Testis (tissue), 3 donors: Measurements from ENCODE around the gene THNSL1. TPM values are rescaled to one million over a fixed set of nuclear protein-coding genes. Genes with fewer than 3 reads are reported as not detected.

ENCODE experiments used
- DNase-seq: peaks from one replicate; pipeline ENCODE4 v3.0.0-alpha.2; 2019
- H3K27ac ChIP-seq, 2 donors: fragments of 200-600 bp; sonication (generic); one replicate each; pipeline ENCODE4 v1.5.1; 2019
- H3K27me3 ChIP-seq: fragments of 200-600 bp; sonication (generic); one replicate; pipeline ENCODE4 v1.5.1; 2019
- H3K36me3 ChIP-seq: fragments of 200-600 bp; sonication (generic); one replicate; pipeline ENCODE4 v1.5.1; 2017; ENCODE audit warnings: low read depth; ENCODE audit errors: missing control alignments
- H3K4me1 ChIP-seq: fragments of 200-600 bp; sonication (generic); one replicate; pipeline ENCODE4 v1.5.1; 2019
- H3K4me3 ChIP-seq, 2 donors: fragments of 200-600 bp; sonication (generic); one replicate each; pipeline ENCODE4 v1.5.1; 2017 to 2019
- H3K9me3 ChIP-seq: fragments of 200-600 bp; sonication (generic); one replicate; pipeline ENCODE4 v1.5.1; 2017
- POLR2A ChIP-seq: fragments of 450-650 bp; IDR thresholded peaks from one replicate; pipeline ENCODE4 v1.6.1; 2017; ENCODE audit warnings: antibody characterized with exemption, mild to moderate bottlenecking, moderate library complexity
- WGBS, 2 donors: methylation state at CpG; one replicate each; pipeline ENCODE4 v1.1.5; 2018; 5-methylcytosine and 5-hydroxymethylcytosine counted together
- intact Hi-C: fragments of 100-400 bp; cut with DNase I; formaldehyde crosslinking; loops from one replicate; pipeline ENCODE4 v1.15.1; 2023; ENCODE audit warnings: low total_unique reads
- polyA plus RNA-seq: library from polyadenylated mRNA; stranded (reverse); fragments of 350-450 nt; fragmentation: Illumina TruSeq; extraction: RNeasy Lipid Tissue Mini Kit (QIAGEN cat#74804); gene quantifications from one replicate; pipeline ENCODE4 v1.2.3, GENCODE V29; 2014; ENCODE audit warnings: low read depth, low replicate concordance; ENCODE audit not compliant: insufficient read depth
- total RNA-seq, 2 donors: library from RNA; depleted of rRNA; stranded (reverse); fragments of >200 nt; gene quantifications; one replicate each; pipeline ENCODE4 v1.2.3, GENCODE V29; 2016
- TF ChIP-seq, protein P1 (sequence below), 3 experiments: fragments of 450-650 bp in 2 of 3; fragments of 200-600 bp in 1 of 3; sonication (generic) in 1 of 3; IDR thresholded peaks; one replicate each; pipeline ENCODE4 v1.5.1; 2016 to 2019; ENCODE audit warnings: antibody characterized with exemption in 3 of 3, mild to moderate bottlenecking in 2 of 3, moderate library complexity in 1 of 3

The THNSL1 gene
- total and polyA plus RNA-seq, 3 donors from 2014 or later, result 6.7 to 9.6 (median 9.6) TPM

- H3K4me1 ChIP-seq, result no peaks in the 10 kb centered on the region
- no peak overlapping the region for H3K4me3 ChIP-seq
- TF ChIP-seq, protein P1, sequence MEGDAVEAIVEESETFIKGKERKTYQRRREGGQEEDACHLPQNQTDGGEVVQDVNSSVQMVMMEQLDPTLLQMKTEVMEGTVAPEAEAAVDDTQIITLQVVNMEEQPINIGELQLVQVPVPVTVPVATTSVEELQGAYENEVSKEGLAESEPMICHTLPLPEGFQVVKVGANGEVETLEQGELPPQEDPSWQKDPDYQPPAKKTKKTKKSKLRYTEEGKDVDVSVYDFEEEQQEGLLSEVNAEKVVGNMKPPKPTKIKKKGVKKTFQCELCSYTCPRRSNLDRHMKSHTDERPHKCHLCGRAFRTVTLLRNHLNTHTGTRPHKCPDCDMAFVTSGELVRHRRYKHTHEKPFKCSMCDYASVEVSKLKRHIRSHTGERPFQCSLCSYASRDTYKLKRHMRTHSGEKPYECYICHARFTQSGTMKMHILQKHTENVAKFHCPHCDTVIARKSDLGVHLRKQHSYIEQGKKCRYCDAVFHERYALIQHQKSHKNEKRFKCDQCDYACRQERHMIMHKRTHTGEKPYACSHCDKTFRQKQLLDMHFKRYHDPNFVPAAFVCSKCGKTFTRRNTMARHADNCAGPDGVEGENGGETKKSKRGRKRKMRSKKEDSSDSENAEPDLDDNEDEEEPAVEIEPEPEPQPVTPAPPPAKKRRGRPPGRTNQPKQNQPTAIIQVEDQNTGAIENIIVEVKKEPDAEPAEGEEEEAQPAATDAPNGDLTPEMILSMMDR (IDR thresholded peaks at IDR 0.05), result no peak
- no peak for TF ChIP-seq POLR2A
- H3K36me3 ChIP-seq, result no peaks in the 10 kb centered on the region
- intact Hi-C loops, result no loop called here
- 86 to 94% methylated on average over 4 of the region's 4 CpGs for WGBS, 2 donors
- no peak for DNase-seq
- H3K27ac ChIP-seq, result no peak overlapping the region
- H3K27me3 ChIP-seq, result no peaks in the 10 kb centered on the region
- no peaks in the 10 kb centered on the region for H3K9me3 ChIP-seq
Measured at GRCh38 chr10:25057886-25058285, 41.5 kb downstream of the THNSL1 start.

DNA sequence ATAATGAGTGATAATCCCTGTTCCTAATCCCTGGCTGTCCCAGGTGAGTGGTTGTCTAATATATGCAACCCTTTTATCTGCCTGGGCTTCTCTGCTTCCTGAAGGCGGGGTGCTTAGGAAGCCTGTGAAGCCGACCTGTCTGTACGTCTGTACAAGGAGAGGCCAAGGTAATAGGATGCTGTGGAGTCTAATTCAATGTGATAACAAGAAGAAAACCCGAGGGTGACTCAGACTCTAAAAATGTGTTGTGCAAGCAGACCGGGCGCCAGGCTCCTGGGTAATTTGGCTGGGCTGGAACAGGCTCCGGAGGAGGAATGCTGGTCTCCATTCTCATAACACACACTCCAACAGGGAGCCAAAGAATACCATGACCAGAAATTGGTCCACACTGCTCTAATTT lies 43.6 kb downstream of the THNSL1 start:
- 56 to 63% methylated on average over 7 of the region's 7 CpGs for WGBS, 2 donors
- intact Hi-C loops, result no loop called here
- DNase-seq, result peak; percentile 19

DNA sequence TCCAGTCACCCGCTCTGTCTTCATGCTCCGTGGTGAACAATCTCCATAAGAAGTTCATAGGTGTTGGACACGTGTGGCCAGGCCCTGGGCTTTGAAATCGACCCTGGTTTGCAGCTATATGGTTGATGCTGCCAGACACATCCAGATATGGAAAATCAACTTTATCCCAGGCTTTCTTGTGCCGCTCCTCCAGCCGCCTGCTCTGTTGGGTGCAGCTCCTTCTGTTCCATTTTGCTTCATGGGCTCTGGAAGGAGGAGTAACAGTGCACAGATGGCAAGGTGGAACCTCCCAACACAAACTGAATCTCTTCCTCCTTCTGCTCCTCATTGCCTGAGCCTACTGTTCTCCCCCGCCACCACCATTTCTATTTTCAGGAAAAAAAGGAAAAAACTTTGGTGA lies 44.7 kb downstream of the THNSL1 start:
- 91 to 95% methylated on average over 7 of the region's 7 CpGs for WGBS, 2 donors
- Histone ChIP-seq H3K4me1 (no peaks in the 10 kb centered on the region), H3K27ac (no peak overlapping the region), H3K36me3 (no peaks in the 10 kb centered on the region), H3K9me3 (no peaks in the 10 kb centered on the region), H3K4me3 (no peak overlapping the region), H3K27me3 (no peaks in the 10 kb centered on the region)
- no peak for TF ChIP-seq POLR2A
- TF ChIP-seq, protein P1 (IDR thresholded peaks at IDR 0.05), result no peak
- intact Hi-C loops, result no loop called here
- DNase-seq, result no peak

More for the DNA sequence above, 43.6 kb downstream of the THNSL1 start:
- Histone ChIP-seq H3K9me3 (no peaks in the 10 kb centered on the region), H3K4me3 (no peak overlapping the region), H3K27me3 (no peaks in the 10 kb centered on the region), H3K36me3 (no peaks in the 10 kb centered on the region), H3K4me1 (no peaks in the 10 kb centered on the region), H3K27ac (no peak overlapping the region)
- TF ChIP-seq, protein P1 (IDR thresholded peaks at IDR 0.05), result no peak
- TF ChIP-seq POLR2A, result no peak

- WGBS, 2 donors, result 71 to 81% methylated on average over 11 of the region's 11 CpGs
- TF ChIP-seq, protein P1 (IDR thresholded peaks at IDR 0.05), result no peak
- TF ChIP-seq POLR2A, result no peak
- Histone ChIP-seq H3K4me1 (no peaks in the 10 kb centered on the region), H3K4me3 (no peak overlapping the region), H3K27me3 (no peaks in the 10 kb centered on the region), H3K36me3 (no peaks in the 10 kb centered on the region), H3K27ac (no peak overlapping the region), H3K9me3 (no peaks in the 10 kb centered on the region)
- intact Hi-C loops, result no loop called here
- DNase-seq, result no peak
Measured at GRCh38 chr10:25061711-25062449, 45.5 kb downstream of the THNSL1 start.

DNA sequence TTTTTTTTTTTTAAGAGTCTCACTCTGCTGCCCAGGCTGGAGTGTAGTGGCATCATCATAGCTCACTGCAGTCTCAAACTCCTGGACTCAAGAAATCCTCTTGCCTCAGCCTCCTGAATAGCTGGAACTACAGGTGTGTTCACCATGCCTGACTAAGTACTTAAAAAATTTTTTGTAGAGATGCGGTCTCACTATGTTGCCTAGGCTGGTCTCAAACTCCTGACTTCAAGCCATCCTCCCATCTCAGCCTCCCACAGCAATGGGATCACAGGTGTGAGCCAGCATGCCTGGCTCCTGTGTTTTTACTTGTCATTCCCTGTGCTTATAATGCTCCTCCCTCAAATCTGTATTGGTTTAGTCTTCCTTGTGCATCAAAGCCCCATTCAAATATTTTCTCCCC lies 46.7 kb downstream of the THNSL1 start:
- TF ChIP-seq, protein P1 (IDR thresholded peaks at IDR 0.05), result no peak
- no peak for TF ChIP-seq POLR2A
- no peak overlapping the region for H3K27ac ChIP-seq
- no peaks in the 10 kb centered on the region for H3K36me3 ChIP-seq
- no peaks in the 10 kb centered on the region for H3K4me1 ChIP-seq
- no peak for DNase-seq
- no peaks in the 10 kb centered on the region for H3K27me3 ChIP-seq
- H3K9me3 ChIP-seq, result no peaks in the 10 kb centered on the region
- 100% methylated on average over 1 of the region's 1 CpG for WGBS, 2 donors
- H3K4me3 ChIP-seq, result no peak overlapping the region
- intact Hi-C loops, result no loop called here
